ENCODE data around the gene PAX6. TPM values are rescaled to one million over a fixed set of nuclear protein-coding genes. Genes with fewer than 3 reads are reported as not detected.

The PAX6 gene
- total and polyA plus RNA-seq, 2 donors (not counting 1 experiment from before 2014, with no cell fraction given), result 0.44 TPM; not detected in 1

DNA sequence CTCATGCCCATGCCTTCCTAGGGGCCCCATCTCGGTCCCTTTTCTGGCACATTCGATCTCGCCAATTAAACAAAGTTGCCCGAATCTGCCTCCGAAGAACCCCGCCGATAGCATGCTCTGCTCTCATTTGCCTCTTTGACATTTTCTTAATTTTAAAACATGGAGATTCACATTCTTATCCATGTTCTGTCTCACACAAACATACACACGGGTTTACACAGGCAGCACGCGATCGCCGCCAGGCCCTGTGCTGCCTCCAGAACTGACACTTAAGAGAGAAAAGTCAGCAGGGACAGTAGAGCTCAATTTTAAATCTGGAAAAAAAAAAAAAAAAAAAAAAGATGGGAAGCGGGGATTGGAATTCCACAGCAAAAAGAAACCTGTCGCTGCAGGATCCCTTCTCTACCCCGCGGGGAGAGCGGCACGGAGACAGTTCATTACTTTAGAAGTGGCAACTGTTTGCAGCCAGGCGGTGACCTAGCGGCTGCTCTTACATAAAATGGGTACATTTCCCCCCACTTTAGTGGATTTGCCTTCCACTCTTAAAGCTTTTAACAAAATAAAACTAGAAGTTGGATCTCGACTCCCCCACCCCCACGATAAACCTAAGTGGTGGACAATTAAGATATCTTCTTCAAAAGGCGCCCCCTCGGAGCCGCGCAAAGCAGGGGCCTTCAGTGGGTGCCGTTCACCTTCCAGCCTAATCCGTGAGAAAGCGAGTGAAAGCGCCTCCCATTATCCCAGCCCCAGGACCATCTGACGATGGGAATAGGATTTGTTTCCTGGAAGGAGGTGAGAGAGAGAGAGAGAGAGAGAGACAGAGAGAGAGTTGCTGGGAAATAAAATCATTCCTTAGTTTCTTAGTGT, 13.7 kb downstream of the PAX6 start:
- no peaks in the 10 kb centered on the region for H3K9me3 ChIP-seq (ENCODE audit: control insufficient read depth, insufficient read depth, low read depth, low read length)
- H2AFZ ChIP-seq (ENCODE audit: low read length), result no peak overlapping the region
- no peaks in the 10 kb centered on the region for H3K36me3 ChIP-seq (ENCODE audit: control insufficient read depth, insufficient read depth, low read length)
- no peaks in the 10 kb centered on the region for H3K79me2 ChIP-seq (ENCODE audit: control insufficient read depth, insufficient read depth, low read length)
- no peak for DNase-seq (ENCODE audit: low read depth in 2 of 2)
- no peaks in the 10 kb centered on the region for H4K20me1 ChIP-seq (ENCODE audit: control insufficient read depth, extremely low read depth, insufficient read depth, low read length)
- H3K9ac ChIP-seq (ENCODE audit: insufficient read depth, low read length), result no peak overlapping the region
- no peak overlapping the region for H3K27ac ChIP-seq (ENCODE audit: insufficient read depth, low read length)
- peak; percentile 34 for TF ChIP-seq EZH2 (IDR thresholded peaks at IDR 0.05; ENCODE audit: low read length, missing control alignments)
- TF ChIP-seq, protein P1, sequence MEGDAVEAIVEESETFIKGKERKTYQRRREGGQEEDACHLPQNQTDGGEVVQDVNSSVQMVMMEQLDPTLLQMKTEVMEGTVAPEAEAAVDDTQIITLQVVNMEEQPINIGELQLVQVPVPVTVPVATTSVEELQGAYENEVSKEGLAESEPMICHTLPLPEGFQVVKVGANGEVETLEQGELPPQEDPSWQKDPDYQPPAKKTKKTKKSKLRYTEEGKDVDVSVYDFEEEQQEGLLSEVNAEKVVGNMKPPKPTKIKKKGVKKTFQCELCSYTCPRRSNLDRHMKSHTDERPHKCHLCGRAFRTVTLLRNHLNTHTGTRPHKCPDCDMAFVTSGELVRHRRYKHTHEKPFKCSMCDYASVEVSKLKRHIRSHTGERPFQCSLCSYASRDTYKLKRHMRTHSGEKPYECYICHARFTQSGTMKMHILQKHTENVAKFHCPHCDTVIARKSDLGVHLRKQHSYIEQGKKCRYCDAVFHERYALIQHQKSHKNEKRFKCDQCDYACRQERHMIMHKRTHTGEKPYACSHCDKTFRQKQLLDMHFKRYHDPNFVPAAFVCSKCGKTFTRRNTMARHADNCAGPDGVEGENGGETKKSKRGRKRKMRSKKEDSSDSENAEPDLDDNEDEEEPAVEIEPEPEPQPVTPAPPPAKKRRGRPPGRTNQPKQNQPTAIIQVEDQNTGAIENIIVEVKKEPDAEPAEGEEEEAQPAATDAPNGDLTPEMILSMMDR (conservative IDR thresholded peaks at IDR 0.05 in 1 of 2, IDR thresholded peaks at IDR 0.05 in 1 of 2; ENCODE audit: low read depth in 1 of 2, low read length in 2 of 2), result no peak
- H3K27me3 ChIP-seq (ENCODE audit: control insufficient read depth, insufficient read depth, low read length), result peaks cover 54% of the 10 kb centered on the region
- H3K4me1 ChIP-seq (ENCODE audit: control insufficient read depth, extremely low read depth, insufficient read depth, low read length), result no peaks in the 10 kb centered on the region
- H3K4me2 ChIP-seq (ENCODE audit: extremely low read depth, insufficient read depth, low read length), result no peak overlapping the region
- no peak overlapping the region for H3K4me3 ChIP-seq (replicated peaks in 1 of 4; ENCODE audit: control extremely low read depth in 1 of 4, insufficient read depth in 1 of 4, low read depth in 3 of 4, low read length in 4 of 4)

DNA sequence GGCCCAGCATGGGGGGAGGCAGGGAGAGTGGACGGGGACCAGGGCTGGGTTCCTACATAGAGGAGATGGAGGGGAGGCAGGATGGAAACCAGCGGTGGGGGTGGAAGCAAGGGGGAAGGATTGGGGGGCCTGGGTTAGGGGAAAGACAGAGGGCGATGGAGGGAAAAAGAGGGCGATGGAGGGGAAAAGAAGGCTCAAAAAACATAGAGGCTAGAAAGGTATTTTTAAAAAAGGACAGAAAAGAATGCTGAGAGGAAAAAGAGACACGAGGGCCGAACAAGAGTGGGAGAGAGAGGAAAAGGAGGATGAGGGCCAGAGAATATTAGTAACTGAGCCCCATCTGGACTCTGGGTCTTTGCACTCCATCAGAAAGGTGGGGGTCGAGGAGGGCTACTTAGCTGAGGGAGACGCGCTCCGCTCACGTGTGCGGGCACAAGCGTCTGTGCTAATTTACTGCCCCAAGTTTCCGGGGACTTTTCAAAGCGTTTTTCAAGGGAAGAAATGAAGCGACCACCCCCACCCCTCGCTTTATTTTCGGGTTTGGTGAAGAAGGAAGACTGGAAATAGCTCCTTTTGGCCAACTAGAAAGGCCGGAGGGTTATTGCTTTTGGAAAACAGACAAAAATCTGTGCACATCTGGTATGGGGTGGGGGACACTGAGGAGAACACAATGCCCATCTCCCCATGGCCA, 14.5 kb downstream of the PAX6 start:
- no peaks in the 10 kb centered on the region for H3K36me3 ChIP-seq (ENCODE audit: control insufficient read depth, insufficient read depth, low read length)
- DNase-seq (ENCODE audit: low read depth in 2 of 2), result no peak
- no peak overlapping the region for H3K4me3 ChIP-seq (replicated peaks in 1 of 4; ENCODE audit: control extremely low read depth in 1 of 4, insufficient read depth in 1 of 4, low read depth in 3 of 4, low read length in 4 of 4)
- H3K9me3 ChIP-seq (ENCODE audit: control insufficient read depth, insufficient read depth, low read depth, low read length), result no peaks in the 10 kb centered on the region
- H3K4me1 ChIP-seq (ENCODE audit: control insufficient read depth, extremely low read depth, insufficient read depth, low read length), result no peaks in the 10 kb centered on the region
- no peak overlapping the region for H3K27ac ChIP-seq (ENCODE audit: insufficient read depth, low read length)
- TF ChIP-seq, protein P1 (conservative IDR thresholded peaks at IDR 0.05 in 1 of 2, IDR thresholded peaks at IDR 0.05 in 1 of 2; ENCODE audit: low read depth in 1 of 2, low read length in 2 of 2), result no peak
- TF ChIP-seq EZH2 (IDR thresholded peaks at IDR 0.05; ENCODE audit: low read length, missing control alignments), result peak; percentile 67
- no peaks in the 10 kb centered on the region for H3K79me2 ChIP-seq (ENCODE audit: control insufficient read depth, insufficient read depth, low read length)
- H3K27me3 ChIP-seq (ENCODE audit: control insufficient read depth, insufficient read depth, low read length), result peaks cover 48% of the 10 kb centered on the region
- no peaks in the 10 kb centered on the region for H4K20me1 ChIP-seq (ENCODE audit: control insufficient read depth, extremely low read depth, insufficient read depth, low read length)
- H2AFZ ChIP-seq (ENCODE audit: low read length), result no peak overlapping the region
- no peak overlapping the region for H3K9ac ChIP-seq (ENCODE audit: insufficient read depth, low read length)
- H3K4me2 ChIP-seq (ENCODE audit: extremely low read depth, insufficient read depth, low read length), result no peak overlapping the region

DNA sequence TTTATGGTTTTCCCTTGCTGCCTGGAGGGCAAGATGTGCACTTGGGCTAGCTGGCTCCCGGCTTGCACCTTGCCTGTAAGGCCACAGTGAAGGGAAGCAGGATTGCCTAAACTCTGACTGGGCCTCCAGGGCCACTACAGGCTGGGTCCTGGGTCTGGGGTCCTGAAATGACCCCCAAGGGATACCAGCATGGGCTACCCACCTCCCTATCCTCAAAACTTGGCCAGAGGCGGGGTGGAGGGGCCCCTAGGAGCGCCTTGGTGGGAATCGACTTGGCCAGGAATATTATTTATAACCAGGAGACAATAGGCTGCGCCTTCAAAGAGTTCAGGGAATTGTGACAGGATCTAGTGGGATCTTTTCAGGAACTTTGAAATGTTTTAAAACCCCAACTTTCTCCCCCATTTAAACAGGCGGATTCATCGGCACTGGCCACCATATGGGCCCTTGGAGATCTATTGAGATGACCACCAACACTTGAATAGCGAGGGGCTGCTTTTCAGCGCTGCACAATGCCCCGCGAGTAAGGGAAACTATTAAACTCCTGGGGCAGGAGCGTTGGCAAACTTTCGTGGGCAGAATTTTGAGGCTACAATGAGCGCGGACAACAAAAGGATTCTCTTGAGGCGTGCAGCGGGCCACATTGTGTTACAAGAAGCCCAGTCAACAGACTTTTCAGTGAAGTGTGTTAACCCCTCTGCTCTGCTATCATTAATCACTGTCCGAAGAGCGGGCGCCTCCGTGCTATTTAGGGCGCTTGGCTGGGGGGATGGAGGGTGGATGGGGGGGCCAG, 15.2 kb downstream of the PAX6 start:
- H3K79me2 ChIP-seq (ENCODE audit: control insufficient read depth, insufficient read depth, low read length), result no peaks in the 10 kb centered on the region
- no peaks in the 10 kb centered on the region for H3K36me3 ChIP-seq (ENCODE audit: control insufficient read depth, insufficient read depth, low read length)
- H3K4me1 ChIP-seq (ENCODE audit: control insufficient read depth, extremely low read depth, insufficient read depth, low read length), result no peaks in the 10 kb centered on the region
- H3K27me3 ChIP-seq (ENCODE audit: control insufficient read depth, insufficient read depth, low read length), result peaks cover 40% of the 10 kb centered on the region
- no peak overlapping the region for H3K9ac ChIP-seq (ENCODE audit: insufficient read depth, low read length)
- DNase-seq (ENCODE audit: low read depth in 2 of 2), result no peak
- no peaks in the 10 kb centered on the region for H4K20me1 ChIP-seq (ENCODE audit: control insufficient read depth, extremely low read depth, insufficient read depth, low read length)
- no peak overlapping the region for H3K4me2 ChIP-seq (ENCODE audit: extremely low read depth, insufficient read depth, low read length)
- no peak overlapping the region for H3K27ac ChIP-seq (ENCODE audit: insufficient read depth, low read length)
- H3K9me3 ChIP-seq (ENCODE audit: control insufficient read depth, insufficient read depth, low read depth, low read length), result no peaks in the 10 kb centered on the region
- TF ChIP-seq, protein P1 (conservative IDR thresholded peaks at IDR 0.05 in 1 of 2, IDR thresholded peaks at IDR 0.05 in 1 of 2; ENCODE audit: low read depth in 1 of 2, low read length in 2 of 2), result no peak
- H2AFZ ChIP-seq (ENCODE audit: low read length), result no peak overlapping the region
- H3K4me3 ChIP-seq (replicated peaks in 1 of 4; ENCODE audit: control extremely low read depth in 1 of 4, insufficient read depth in 1 of 4, low read depth in 3 of 4, low read length in 4 of 4), result no peak overlapping the region

All from fibroblast of lung (primary cell).